Duodenal mucosa (tissue), 2 donors: Measurements from ENCODE around the gene RASGRP3.

Source experiments
- H3K27ac ChIP-seq: one replicate; pipeline ENCODE4 v1.7.0; 2013; ENCODE audit warnings: low read depth, low read length
- H3K27me3 ChIP-seq, 2 donors: one replicate each; pipeline ENCODE4 v1.7.0; 2013; ENCODE audit warnings: low read length in 2 of 2, control low read depth in 1 of 2; ENCODE audit not compliant: insufficient read depth in 2 of 2, control insufficient read depth in 1 of 2
- H3K36me3 ChIP-seq, 2 donors: one replicate each; pipeline ENCODE4 v1.7.0; 2013; ENCODE audit warnings: low read length in 2 of 2, control low read depth in 1 of 2; ENCODE audit not compliant: insufficient read depth in 2 of 2, control insufficient read depth in 1 of 2
- H3K4me1 ChIP-seq, 2 donors: one replicate each; pipeline ENCODE4 v1.7.0; 2013; ENCODE audit warnings: low read length in 2 of 2, control low read depth in 1 of 2; ENCODE audit not compliant: insufficient read depth in 2 of 2, control insufficient read depth in 1 of 2
- H3K4me3 ChIP-seq, 2 donors: one replicate each; pipeline ENCODE4 v1.7.0; 2013; ENCODE audit warnings: low read length in 2 of 2, low read depth in 1 of 2
- H3K9ac ChIP-seq, 2 donors: one replicate each; pipeline ENCODE4 v1.7.0; 2013; ENCODE audit warnings: low read length in 2 of 2, low read depth in 1 of 2
- H3K9me3 ChIP-seq, 2 donors: one replicate each; pipeline ENCODE4 v1.7.0; 2013; ENCODE audit warnings: low read length in 2 of 2, control low read depth in 1 of 2; ENCODE audit not compliant: control insufficient read depth in 1 of 2

Gene RASGRP3

GRCh38 chr2:33502025-33502424, 25.6 kb downstream of the RASGRP3 start:
- Histone ChIP-seq H3K27ac (no peak overlapping the region), H3K36me3 (no peaks in the 10 kb centered on the region), H3K9me3 (no peaks in the 10 kb centered on the region), H3K4me1 (peaks cover 4% of the 10 kb centered on the region in 2 donors), H3K9ac (no peak overlapping the region), H3K27me3 (no peaks in the 10 kb centered on the region), H3K4me3 (no peak overlapping the region)

DNA sequence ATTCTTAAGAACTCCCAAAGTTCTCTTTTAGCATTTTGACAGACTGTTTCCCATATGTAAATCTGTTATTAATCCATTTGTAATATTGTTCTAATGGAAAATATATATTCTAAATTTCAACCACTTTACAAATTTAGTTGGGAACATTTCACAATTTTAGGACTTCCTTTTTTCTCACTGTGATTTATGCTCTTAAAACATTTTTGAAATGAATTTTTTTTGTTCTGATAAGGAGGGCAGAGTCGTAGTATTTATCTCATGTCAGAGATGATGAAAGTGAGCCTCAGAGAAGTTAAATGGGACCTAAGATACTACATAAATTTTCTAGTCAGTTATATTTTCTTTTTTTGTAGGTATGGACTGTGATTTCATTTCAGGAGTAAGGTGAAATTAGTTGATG, 26.6 kb downstream of the RASGRP3 start:
- peaks cover 0 to under 1% of the 10 kb centered on the region in 2 donors for H3K4me1 ChIP-seq
- no peak overlapping the region for H3K27ac ChIP-seq
- H3K36me3 ChIP-seq, result no peaks in the 10 kb centered on the region
- H3K9me3 ChIP-seq, result no peaks in the 10 kb centered on the region
- no peaks in the 10 kb centered on the region for H3K27me3 ChIP-seq
- no peak overlapping the region for H3K9ac ChIP-seq
- no peak overlapping the region for H3K4me3 ChIP-seq

DNA sequence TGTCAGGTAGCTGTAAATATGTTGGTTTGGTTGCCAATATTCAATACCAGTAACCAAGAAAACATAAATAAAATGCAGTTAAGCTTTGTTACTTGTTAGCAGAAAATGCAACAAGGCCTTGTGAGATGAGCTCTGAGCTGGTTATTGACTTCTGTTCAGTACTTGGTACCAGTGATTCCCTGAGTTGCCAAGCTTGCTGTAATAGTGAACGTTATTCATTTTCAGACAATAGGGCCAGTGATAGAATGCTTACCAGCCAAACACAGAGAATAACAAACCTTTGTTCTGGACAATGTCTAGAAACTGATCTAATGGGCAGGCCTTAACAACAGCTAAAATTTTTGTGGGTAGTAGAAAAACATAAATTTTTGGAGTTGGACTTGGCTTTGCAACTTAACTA, 29.5 kb downstream of the RASGRP3 start:
- H3K9ac ChIP-seq, result no peak overlapping the region
- H3K9me3 ChIP-seq, result no peaks in the 10 kb centered on the region
- H3K36me3 ChIP-seq, result no peaks in the 10 kb centered on the region
- H3K27me3 ChIP-seq, result no peaks in the 10 kb centered on the region
- H3K4me3 ChIP-seq, result no peak overlapping the region
- no peak overlapping the region for H3K27ac ChIP-seq
- no peaks in the 10 kb centered on the region for H3K4me1 ChIP-seq

DNA sequence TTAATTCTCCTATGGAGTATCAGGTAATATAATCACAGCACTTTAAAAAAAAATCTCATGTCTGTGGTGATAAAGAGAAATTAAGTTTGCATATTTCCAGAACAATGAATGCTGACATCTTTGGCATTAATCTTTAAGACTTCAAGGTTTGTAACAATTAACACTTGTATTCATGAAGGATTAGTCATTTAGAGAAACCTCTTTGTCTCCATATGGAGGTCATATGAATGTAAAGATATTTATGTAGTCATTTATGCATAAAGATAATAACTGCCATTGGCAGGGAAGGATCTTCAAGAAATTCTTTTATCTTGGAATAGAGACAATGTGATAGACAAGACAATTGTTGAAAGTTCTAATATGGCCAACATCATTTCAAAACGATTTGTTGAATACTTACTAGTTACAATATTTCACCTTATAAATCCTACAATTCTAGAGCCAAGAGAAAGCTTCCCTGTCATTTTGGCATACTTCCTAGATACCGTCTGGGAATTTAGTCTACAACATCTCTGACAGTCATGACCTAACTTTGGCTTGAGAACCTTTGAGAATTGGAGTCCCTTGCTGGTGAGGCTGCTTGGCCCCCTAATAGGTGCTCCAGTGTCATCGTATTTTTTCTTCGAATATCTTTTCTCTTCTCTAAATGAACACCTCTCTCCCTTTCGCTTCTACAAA, 33.6 kb downstream of the RASGRP3 start:
- H3K9ac ChIP-seq, result no peak overlapping the region
- no peaks in the 10 kb centered on the region for H3K27me3 ChIP-seq
- H3K36me3 ChIP-seq, result no peaks in the 10 kb centered on the region
- no peak overlapping the region for H3K4me3 ChIP-seq
- no peak overlapping the region for H3K27ac ChIP-seq
- H3K9me3 ChIP-seq, result no peaks in the 10 kb centered on the region
- no peaks in the 10 kb centered on the region for H3K4me1 ChIP-seq

DNA sequence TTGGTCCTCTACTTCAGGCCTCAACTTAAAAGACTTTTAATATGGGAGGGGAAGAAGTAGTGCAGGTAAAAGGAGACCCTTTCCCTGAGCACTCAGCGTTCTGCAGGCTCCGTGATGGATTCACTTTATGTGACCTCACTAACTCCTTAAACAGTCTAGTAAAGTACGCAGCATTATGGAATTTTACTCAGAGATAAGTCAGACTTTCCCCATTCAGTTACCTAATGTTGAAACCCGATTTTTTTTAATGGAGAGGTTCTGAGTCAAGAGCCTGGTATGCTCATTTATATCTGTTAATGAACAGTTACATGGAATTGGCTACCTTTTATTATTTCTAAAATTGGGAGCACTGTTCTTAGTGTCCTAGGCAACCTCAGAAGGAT, 34.1 kb downstream of the RASGRP3 start:
- Histone ChIP-seq H3K4me3 (no peak overlapping the region), H3K36me3 (no peaks in the 10 kb centered on the region), H3K9ac (no peak overlapping the region), H3K27ac (no peak overlapping the region), H3K4me1 (no peaks in the 10 kb centered on the region), H3K9me3 (no peaks in the 10 kb centered on the region), H3K27me3 (no peaks in the 10 kb centered on the region)

DNA sequence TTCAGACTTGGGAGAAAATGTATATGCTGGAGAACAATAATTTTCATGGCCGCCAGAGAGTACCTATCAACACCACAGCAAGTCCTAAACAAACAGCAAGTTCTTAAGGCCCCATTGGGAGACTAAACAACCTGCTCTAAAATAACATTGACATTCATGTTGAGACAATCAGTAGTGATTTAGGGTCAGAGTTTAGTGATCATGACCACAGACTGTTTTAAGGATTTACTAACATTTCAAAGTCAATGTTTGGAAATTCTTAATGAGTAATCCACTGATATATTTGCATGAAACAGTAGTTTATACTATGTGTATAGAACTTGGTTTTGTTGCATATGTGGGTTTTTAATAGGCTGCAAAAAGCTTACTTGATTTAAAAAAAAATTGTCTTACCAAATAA, 34.7 kb downstream of the RASGRP3 start:
- H3K9ac ChIP-seq, result no peak overlapping the region
- no peaks in the 10 kb centered on the region for H3K27me3 ChIP-seq
- no peaks in the 10 kb centered on the region for H3K36me3 ChIP-seq
- H3K27ac ChIP-seq, result no peak overlapping the region
- no peaks in the 10 kb centered on the region for H3K9me3 ChIP-seq
- H3K4me3 ChIP-seq, result no peak overlapping the region
- H3K4me1 ChIP-seq, result no peaks in the 10 kb centered on the region

- no peaks in the 10 kb centered on the region for H3K4me1 ChIP-seq
- H3K9ac ChIP-seq, result no peak overlapping the region
- no peak overlapping the region for H3K4me3 ChIP-seq
- H3K27me3 ChIP-seq, result no peaks in the 10 kb centered on the region
- no peak overlapping the region for H3K27ac ChIP-seq
- H3K9me3 ChIP-seq, result no peaks in the 10 kb centered on the region
- no peaks in the 10 kb centered on the region for H3K36me3 ChIP-seq
These were observed 35.7 kb downstream of the RASGRP3 start for GRCh38 chr2:33512112-33512511.

GRCh38 chr2:33513480-33513879, 37.0 kb downstream of the RASGRP3 start:
- Histone ChIP-seq H3K27ac (no peak overlapping the region), H3K9me3 (no peaks in the 10 kb centered on the region), H3K9ac (no peak overlapping the region), H3K4me1 (no peaks in the 10 kb centered on the region), H3K27me3 (no peaks in the 10 kb centered on the region), H3K36me3 (no peaks in the 10 kb centered on the region), H3K4me3 (no peak overlapping the region)

DNA sequence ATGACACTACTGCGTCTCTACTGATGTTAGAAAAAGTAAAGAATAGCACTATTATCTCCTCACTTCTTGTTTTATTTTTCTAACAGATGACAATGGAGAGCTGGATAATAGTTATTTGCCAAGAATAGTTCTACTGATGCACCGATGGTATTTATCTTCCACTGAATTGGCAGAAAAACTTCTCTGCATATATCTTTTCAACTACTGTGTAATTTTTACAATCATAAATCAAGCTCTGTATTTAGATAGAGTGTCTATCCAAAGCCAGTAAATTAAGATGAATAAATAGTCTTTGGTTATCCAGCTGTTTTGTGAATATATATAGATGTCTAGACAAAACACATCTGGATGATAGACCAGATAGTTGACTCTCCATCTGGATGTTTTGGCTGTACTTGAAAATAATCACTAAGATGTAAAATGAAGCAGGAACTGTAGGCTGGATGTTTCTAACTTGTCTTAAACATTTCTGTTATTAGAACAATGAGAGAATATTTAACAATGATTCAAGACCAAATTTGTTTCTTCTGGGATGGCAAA, 40.1 kb downstream of the RASGRP3 start:
- Histone ChIP-seq H3K4me1 (no peaks in the 10 kb centered on the region), H3K9me3 (no peaks in the 10 kb centered on the region), H3K27me3 (no peaks in the 10 kb centered on the region), H3K4me3 (no peak overlapping the region), H3K36me3 (no peaks in the 10 kb centered on the region), H3K9ac (no peak overlapping the region), H3K27ac (no peak overlapping the region)

- H3K4me1 ChIP-seq, result no peaks in the 10 kb centered on the region
- H3K9ac ChIP-seq, result no peak overlapping the region
- H3K27ac ChIP-seq, result no peak overlapping the region
- H3K36me3 ChIP-seq, result no peaks in the 10 kb centered on the region
- H3K27me3 ChIP-seq, result no peaks in the 10 kb centered on the region
- no peak overlapping the region for H3K4me3 ChIP-seq
- H3K9me3 ChIP-seq, result no peaks in the 10 kb centered on the region
These were observed 41.8 kb downstream of the RASGRP3 start for GRCh38 chr2:33518200-33518599.
